Mesenchymal stem cell (in vitro differentiated cells and primary cell): ENCODE data around the gene ZFP90.

ENCODE experiments used
- DNase-seq: peaks from one replicate; pipeline ENCODE4 v3.0.0-alpha.2; 2013
- H2AFZ ChIP-seq: one replicate; pipeline ENCODE4 v1.6.1; 2013; ENCODE audit warnings: low read depth, mild to moderate bottlenecking, control low read depth, inconsistent platforms, low read length, moderate library complexity
- H2AK5ac ChIP-seq: 2 replicates; pipeline ENCODE4 v1.6.1; 2013; ENCODE audit warnings: low read length, moderate library complexity, mild to moderate bottlenecking, inconsistent platforms; ENCODE audit not compliant: severe bottlenecking
- H2BK120ac ChIP-seq: one replicate; pipeline ENCODE4 v1.6.1; 2013; ENCODE audit warnings: low read depth, mild to moderate bottlenecking, inconsistent platforms, low read length, moderate library complexity
- H2BK12ac ChIP-seq, 2 experiments: one replicate each; pipeline ENCODE4 v1.6.1; 2013; ENCODE audit warnings: inconsistent platforms in 2 of 2, low read length in 2 of 2, mild to moderate bottlenecking in 2 of 2, moderate library complexity in 2 of 2, control low read depth in 1 of 2
- H2BK15ac ChIP-seq: one replicate; pipeline ENCODE4 v1.6.1; 2013; ENCODE audit warnings: mild to moderate bottlenecking, low read depth, inconsistent platforms; ENCODE audit not compliant: poor library complexity, severe bottlenecking
- H2BK5ac ChIP-seq: 2 replicates; pipeline ENCODE4 v1.6.1; 2013; ENCODE audit warnings: low read depth, mild to moderate bottlenecking, low read length, control low read depth, inconsistent platforms; ENCODE audit not compliant: poor library complexity, severe bottlenecking
- H3K14ac ChIP-seq, 2 experiments: one replicate each; pipeline ENCODE4 v1.6.1; 2013; ENCODE audit warnings: inconsistent platforms in 2 of 2, low read length in 2 of 2, control low read depth in 1 of 2, mild to moderate bottlenecking in 1 of 2, moderate library complexity in 1 of 2
- H3K18ac ChIP-seq, 2 experiments: one replicate each; pipeline ENCODE4 v1.6.1; 2013; ENCODE audit warnings: inconsistent platforms in 2 of 2, low read length in 2 of 2, control low read depth in 1 of 2, low read depth in 1 of 2, mild to moderate bottlenecking in 1 of 2
- H3K23ac ChIP-seq, 2 experiments: one replicate each; pipeline ENCODE4 v1.6.1; 2013; ENCODE audit warnings: inconsistent platforms in 2 of 2, low read length in 2 of 2, mild to moderate bottlenecking in 2 of 2, moderate library complexity in 2 of 2, control low read depth in 1 of 2
- H3K27ac ChIP-seq: 2 replicates; pipeline ENCODE4 v1.5.1; 2013; ENCODE audit warnings: mild to moderate bottlenecking, moderate library complexity, low read length, control low read depth, inconsistent platforms; ENCODE audit not compliant: poor library complexity, severe bottlenecking
- H3K27me3 ChIP-seq, 2 experiments: 2 replicates each; pipeline versions ENCODE4 v1.6.1 to v1.7.0; 2013; ENCODE audit warnings: low read length in 2 of 2, mild to moderate bottlenecking in 2 of 2, moderate library complexity in 2 of 2, control low read depth in 1 of 2, inconsistent platforms in 1 of 2; ENCODE audit not compliant: control insufficient read depth in 1 of 2, insufficient read depth in 1 of 2
- H3K36me3 ChIP-seq, 2 experiments: 2 replicates each; pipeline versions ENCODE4 v1.6.1 to v1.7.0; 2013; ENCODE audit warnings: low read length in 2 of 2, control low read depth in 1 of 2, inconsistent platforms in 1 of 2, low read depth in 1 of 2, mild to moderate bottlenecking in 1 of 2; ENCODE audit not compliant: insufficient read depth in 2 of 2, control insufficient read depth in 1 of 2
- H3K4ac ChIP-seq, 2 experiments: one replicate each; pipeline ENCODE4 v1.6.1; 2013; ENCODE audit warnings: inconsistent platforms in 2 of 2, low read length in 2 of 2, mild to moderate bottlenecking in 2 of 2, moderate library complexity in 2 of 2, control low read depth in 1 of 2, low read depth in 1 of 2
- H3K4me1 ChIP-seq: 2 replicates; pipeline ENCODE4 v1.6.1; 2013; ENCODE audit warnings: low read depth, low read length, control low read depth; ENCODE audit not compliant: control insufficient read depth, insufficient read depth
- H3K4me2 ChIP-seq: 2 replicates; pipeline ENCODE4 v1.6.1; 2013; ENCODE audit warnings: low read length, mild to moderate bottlenecking, inconsistent platforms; ENCODE audit not compliant: poor library complexity, severe bottlenecking
- H3K4me3 ChIP-seq, 2 experiments: 2 replicates each; pipeline versions ENCODE4 v1.5.1 to v1.7.0; 2013; ENCODE audit warnings: low read length in 2 of 2, mild to moderate bottlenecking in 2 of 2, control low read depth in 1 of 2, low read depth in 1 of 2; ENCODE audit not compliant: insufficient read depth in 1 of 2
- H3K79me1 ChIP-seq: replicated peaks from 2 replicates; pipeline ENCODE4 v1.6.1; 2013; ENCODE audit warnings: mild to moderate bottlenecking, control low read depth, low read length, inconsistent platforms; ENCODE audit not compliant: poor library complexity, severe bottlenecking
- H3K9ac ChIP-seq: 2 replicates; pipeline ENCODE4 v1.7.0; 2013; ENCODE audit warnings: mild to moderate bottlenecking, low read length, moderate library complexity
- H3K9me3 ChIP-seq: 2 replicates; pipeline ENCODE4 v1.7.0; 2013; ENCODE audit warnings: mild to moderate bottlenecking, low read length; ENCODE audit not compliant: control insufficient read depth
- H4K8ac ChIP-seq: one replicate; pipeline ENCODE4 v1.6.1; 2013; ENCODE audit warnings: inconsistent platforms, mild to moderate bottlenecking, low read length, moderate library complexity
- H4K91ac ChIP-seq: one replicate; pipeline ENCODE4 v1.6.1; 2013; ENCODE audit warnings: mild to moderate bottlenecking, low read length, inconsistent platforms
- WGBS: methylation state at CpG from one replicate; pipeline ENCODE4 v1.1.7; 2013; ENCODE audit warnings: mixed read lengths; 5-methylcytosine and 5-hydroxymethylcytosine counted together

The ZFP90 gene

DNA sequence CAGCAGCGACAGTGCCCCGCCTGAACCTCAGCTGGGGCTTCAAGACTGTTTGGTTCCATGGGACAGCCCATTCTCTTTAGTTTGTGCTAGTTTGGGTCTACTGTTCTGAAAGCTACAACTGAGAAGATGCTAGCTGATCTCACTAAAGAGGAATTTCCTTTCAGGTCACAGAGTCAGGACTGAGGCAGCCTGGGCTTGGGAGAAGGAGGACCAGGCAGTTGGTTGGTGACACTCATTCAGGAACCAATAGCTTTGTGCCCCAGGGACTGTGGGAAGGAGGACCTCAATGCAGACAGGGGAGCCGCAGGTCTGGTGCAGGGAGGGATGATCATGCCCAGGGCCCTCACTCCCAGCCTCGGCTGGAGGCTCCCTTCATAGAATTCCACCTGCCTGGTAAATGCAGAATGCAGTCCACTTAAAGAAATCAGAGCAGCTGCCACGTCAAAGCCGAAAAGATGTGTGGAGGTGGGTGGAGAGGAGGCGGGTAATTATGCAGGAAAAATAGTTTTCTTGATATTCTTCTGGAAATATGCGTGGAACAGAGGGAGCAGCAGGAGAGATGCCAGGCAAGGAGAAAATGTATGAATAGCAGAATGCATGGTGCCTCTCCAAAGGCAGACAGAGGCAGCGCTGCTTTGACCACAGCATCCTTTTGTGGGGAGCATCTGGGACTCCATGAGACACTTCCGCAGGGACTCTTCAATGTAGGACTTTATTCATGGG lies 32.6 kb upstream of the ZFP90 start:
- Histone ChIP-seq H3K4me1 (peaks cover 12% of the 10 kb centered on the region), H3K27me3 (peaks cover 51 to 58% of the 10 kb centered on the region in 2 experiments), H3K36me3 (no peaks in the 10 kb centered on the region), H4K91ac (no peak overlapping the region), H3K18ac (no peak overlapping the region), H3K4me3 (no peak overlapping the region), H3K27ac (no peak overlapping the region), H2BK120ac (no peak overlapping the region), H4K8ac (no peak overlapping the region), H2BK15ac (no peak overlapping the region), H3K4ac (no peak overlapping the region), H3K14ac (no peak overlapping the region), H2AFZ (no peak overlapping the region), H2BK5ac (no peak overlapping the region), H2AK5ac (no peak overlapping the region), H3K79me1 (no peaks in the 10 kb centered on the region), H3K4me2 (no peak overlapping the region), H3K9me3 (no peaks in the 10 kb centered on the region), H3K23ac (no peak overlapping the region), H3K9ac (no peak overlapping the region), H2BK12ac (no peak overlapping the region)
- DNase-seq = no peak
- 87% methylated on average over 10 of the region's 10 CpGs for WGBS

DNA sequence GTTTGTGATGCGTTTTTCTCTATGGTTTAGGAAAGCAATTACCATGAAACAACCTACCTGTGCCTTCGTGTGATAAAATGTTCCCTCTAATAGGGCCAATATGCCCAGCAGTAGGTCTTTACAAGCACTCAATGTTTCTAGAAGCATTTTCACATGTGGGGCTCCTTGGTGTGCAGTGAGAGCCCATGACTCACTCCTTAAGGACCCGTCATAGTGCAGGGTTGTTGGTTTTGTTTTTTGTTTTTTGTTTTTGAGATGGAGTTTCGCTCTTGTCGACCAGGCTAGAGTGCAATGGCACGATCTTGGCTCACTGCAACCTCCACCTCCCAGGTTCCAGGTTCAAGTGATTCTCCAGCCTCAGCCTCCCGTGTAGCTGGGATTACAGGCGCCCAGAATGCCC lies 31.1 kb upstream of the ZFP90 start:
- Histone ChIP-seq H2BK15ac (no peak overlapping the region), H3K9me3 (no peaks in the 10 kb centered on the region), H3K79me1 (no peaks in the 10 kb centered on the region), H2BK12ac (no peak overlapping the region), H4K8ac (no peak overlapping the region), H3K27me3 (peaks cover 40 to 49% of the 10 kb centered on the region in 2 experiments), H3K23ac (no peak overlapping the region), H3K4ac (no peak overlapping the region), H3K9ac (no peak overlapping the region), H3K14ac (no peak overlapping the region), H3K36me3 (no peaks in the 10 kb centered on the region), H2AK5ac (no peak overlapping the region), H2BK120ac (no peak overlapping the region), H2AFZ (no peak overlapping the region), H3K4me2 (no peak overlapping the region), H3K18ac (no peak overlapping the region), H4K91ac (no peak overlapping the region), H2BK5ac (no peak overlapping the region), H3K27ac (no peak overlapping the region), H3K4me1 (peaks cover 12% of the 10 kb centered on the region), H3K4me3 (no peak overlapping the region)
- DNase-seq = no peak
- 69% methylated on average over 5 of the region's 8 CpGs for WGBS

GRCh38 chr16:68508641-68509240 lies 30.4 kb upstream of the ZFP90 start:
- Histone ChIP-seq H2AFZ (no peak overlapping the region), H3K27ac (no peak overlapping the region), H4K91ac (no peak overlapping the region), H3K4me3 (no peak overlapping the region), H3K9me3 (no peaks in the 10 kb centered on the region), H3K4me1 (peaks cover 12% of the 10 kb centered on the region), H3K14ac (no peak overlapping the region), H3K27me3 (peaks cover 38 to 45% of the 10 kb centered on the region in 2 experiments), H2BK12ac (no peak overlapping the region), H3K4me2 (no peak overlapping the region), H3K4ac (no peak overlapping the region), H2BK15ac (no peak overlapping the region), H2AK5ac (no peak overlapping the region), H3K36me3 (no peaks in the 10 kb centered on the region), H3K23ac (no peak overlapping the region), H4K8ac (no peak overlapping the region), H2BK120ac (no peak overlapping the region), H3K9ac (no peak overlapping the region), H2BK5ac (no peak overlapping the region), H3K18ac (no peak overlapping the region), H3K79me1 (no peaks in the 10 kb centered on the region)
- 85% methylated on average over 7 of the region's 7 CpGs for WGBS
- no peak for DNase-seq

DNA sequence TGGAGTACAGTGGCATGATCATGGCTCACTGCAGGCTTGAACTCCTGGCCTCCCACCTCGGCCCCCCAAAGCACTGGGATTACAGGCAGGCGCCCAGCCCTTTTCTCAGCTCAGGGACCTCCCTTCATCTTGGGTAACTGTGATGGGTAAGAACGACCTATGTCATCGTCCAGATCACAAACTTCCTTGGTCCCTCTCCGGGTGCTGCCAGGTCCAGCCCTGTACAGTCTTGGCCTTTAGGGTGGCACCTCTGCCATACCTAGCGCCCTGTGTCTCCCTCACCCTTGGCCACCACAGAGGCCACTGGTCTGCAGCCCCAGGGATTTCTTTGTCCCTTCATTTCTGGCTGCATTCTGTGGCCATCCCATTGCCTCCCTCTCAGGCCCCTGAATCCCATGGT lies 29.7 kb upstream of the ZFP90 start:
- Histone ChIP-seq H4K91ac (no peak overlapping the region), H2BK5ac (no peak overlapping the region), H3K4me2 (no peak overlapping the region), H2BK120ac (no peak overlapping the region), H3K9ac (no peak overlapping the region), H2AK5ac (no peak overlapping the region), H3K27me3 (peaks cover 32 to 39% of the 10 kb centered on the region in 2 experiments), H2BK15ac (no peak overlapping the region), H3K18ac (no peak overlapping the region), H3K4ac (no peak overlapping the region), H2BK12ac (no peak overlapping the region), H3K27ac (no peak overlapping the region), H4K8ac (no peak overlapping the region), H2AFZ (no peak overlapping the region), H3K79me1 (no peaks in the 10 kb centered on the region), H3K36me3 (no peaks in the 10 kb centered on the region), H3K23ac (no peak overlapping the region), H3K4me1 (peaks cover 12% of the 10 kb centered on the region), H3K14ac (no peak overlapping the region), H3K4me3 (no peak overlapping the region), H3K9me3 (no peaks in the 10 kb centered on the region)
- no peak for DNase-seq
- WGBS = 97% methylated on average over 6 of the region's 6 CpGs
